SK-N-SH treated with all-trans-retinoic acid at 6 μM for 48 hours (cell line): ENCODE measurements around the gene ABT1.

Experiments
- ARNTL ChIP-seq: fragments of 450-650 bp; formaldehyde crosslinking; IDR thresholded peaks from 2 replicates; pipeline ENCODE4 v1.5.0; 2020; ENCODE audit warnings: low read depth, mild to moderate bottlenecking, moderate library complexity, borderline replicate concordance
- CSDC2 ChIP-seq: fragments of 250-450 bp; sonication (Bioruptor Pico); IDR thresholded peaks from 2 replicates; pipeline ENCODE4 v1.5.0; 2020; ENCODE audit warnings: mild to moderate bottlenecking, moderate library complexity
- GLIS3 ChIP-seq: fragments of 250-450 bp; sonication (Bioruptor Pico); IDR thresholded peaks from 2 replicates; pipeline ENCODE4 v1.5.0; 2020; ENCODE audit warnings: mild to moderate bottlenecking, moderate library complexity
- TSHZ2 ChIP-seq: fragments of 250-450 bp; sonication (Bioruptor Pico); IDR thresholded peaks from 2 replicates; pipeline ENCODE4 v1.5.0; 2020; ENCODE audit warnings: mild to moderate bottlenecking, moderate library complexity
- ZFP30 ChIP-seq: fragments of 450-650 bp; formaldehyde crosslinking; IDR thresholded peaks from 2 replicates; pipeline ENCODE4 v1.5.0; 2022; ENCODE audit warnings: mild to moderate bottlenecking, moderate library complexity
- ZNF565 ChIP-seq: fragments of 450-650 bp; formaldehyde crosslinking; conservative IDR thresholded peaks from 2 replicates; pipeline ENCODE4 v1.5.0; 2020; ENCODE audit warnings: low read depth, mild to moderate bottlenecking, moderate library complexity
- ZNF70 ChIP-seq: fragments of 450-650 bp; formaldehyde crosslinking; IDR thresholded peaks from 2 replicates; pipeline ENCODE4 v1.5.0; 2020; ENCODE audit warnings: mild to moderate bottlenecking, moderate library complexity

ABT1 gene

GRCh38 chr6:26646074-26646473 is 49.3 kb downstream of the ABT1 start (continued):
- no peak for TF ChIP-seq TSHZ2 (CRISPR knock-in tag)
- TF ChIP-seq GLIS3 (CRISPR knock-in tag) = no peak
- TF ChIP-seq ZNF565 (CRISPR knock-in tag) = no peak
- no peak for TF ChIP-seq CSDC2 (CRISPR knock-in tag)
- no peak for TF ChIP-seq ZNF70 (CRISPR knock-in tag)
- no peak for TF ChIP-seq ARNTL (CRISPR knock-in tag)
- TF ChIP-seq ZFP30 = no peak
